22Rv1 (cell line): ENCODE data around the gene ZNF569.

ENCODE experiments used
- H3K27ac ChIP-seq: fragments of 450-650 bp; 2 replicates; pipeline ENCODE4 v1.5.1; 2017
- CTCF ChIP-seq: fragments of 450-650 bp; IDR thresholded peaks from 2 replicates; pipeline ENCODE4 v1.5.1; 2017; ENCODE audit warnings: mild to moderate bottlenecking
- ZFX ChIP-seq: fragments of 450-650 bp; IDR thresholded peaks from 2 replicates; pipeline ENCODE4 v1.6.1; 2017; ENCODE audit warnings: antibody characterized with exemption, borderline replicate concordance

Gene ZNF569

GRCh38 chr19:37492213-37492612 lies 25.0 kb upstream of the ZNF569 start:
- no peak for TF ChIP-seq CTCF
- no peak for TF ChIP-seq ZFX
- no peak overlapping the region for H3K27ac ChIP-seq

- H3K27ac ChIP-seq: no peak overlapping the region
- TF ChIP-seq CTCF (no peak), ZFX (no peak)
Measured at GRCh38 chr19:37484406-37485168, 17.3 kb upstream of the ZNF569 start.

GRCh38 chr19:37472165-37472564 lies 4.9 kb upstream of the ZNF569 start:
- TF ChIP-seq CTCF (no peak), ZFX (no peak)
- H3K27ac ChIP-seq: no peak overlapping the region

- TF ChIP-seq ZFX (no peak), CTCF (no peak)
- H3K27ac ChIP-seq: peak overlapping the region; percentile 95
Measured at GRCh38 chr19:37470216-37470615, 3.0 kb upstream of the ZNF569 start.

- TF ChIP-seq ZFX (no peak), CTCF (no peak)
- peak within 1 kb of the TSS; percentile 95 for H3K27ac ChIP-seq
Measured at GRCh38 chr19:37468961-37469777, 1.9 kb upstream of the ZNF569 start, which contains the start of gene ZNF570. TSS of gene ZNF570 (plus strand) at chr19:37469356. CDS start at chr19:37470355, 999 bp downstream.

GRCh38 chr19:37467608-37468090 lies 405 bp upstream of the ZNF569 start:
- TF ChIP-seq CTCF (no peak), ZFX (no peak)
- peak overlapping the region; percentile 95 for H3K27ac ChIP-seq

- TF ChIP-seq ZFX (no peak), CTCF (no peak)
- H3K27ac ChIP-seq: peak overlapping the region; percentile 95
Measured at GRCh38 chr19:37466277-37466797, 907 bp downstream of the ZNF569 start.
